IMR-90 (cell line): ENCODE results near the gene CFAP92. TPM values are rescaled to one million over a fixed set of nuclear protein-coding genes. Genes with fewer than 3 reads are reported as not detected.

Source experiments
- ATAC-seq: fragments of 200-7000 bp; cut with Tn5 transposase; 2 replicates; pipeline ENCODE4 v1.9.1; 2020; ENCODE audit warnings: low read depth, mild to moderate bottlenecking, moderate library complexity
- BruUV-seq: library from RNA; stranded (reverse); fragments of 400-500 nt; replicated peaks from 2 replicates; lab custom pipeline; 2021; lab: Mats Ljungman, UMichigan
- CTCF ChIA-PET: fragments of 300-600 bp; formaldehyde crosslinking; extraction: SDS; loops from one replicate; lab custom pipeline; 2021; ENCODE audit warnings: antibody characterized with exemption; lab: Yijun Ruan, JAX
- POLR2A ChIA-PET: fragments of 300-600 bp; sonication (Branson Sonifier 250); formaldehyde crosslinking; loops from one replicate; lab custom pipeline; 2022; ENCODE audit warnings: antibody characterized with exemption; ENCODE audit not compliant: unreplicated experiment; lab: Charles Lee
- DNase-seq: peaks from one replicate; pipeline ENCODE4 v3.0.0; 2013
- H2AFZ ChIP-seq: replicated peaks from 2 replicates; pipeline ENCODE3; 2013; ENCODE audit warnings: low read length, mild to moderate bottlenecking; ENCODE audit not compliant: poor library complexity
- H2AK5ac ChIP-seq: 2 replicates; pipeline ENCODE4 v1.6.1; 2013; ENCODE audit warnings: low read depth, low read length, inconsistent platforms
- H2AK9ac ChIP-seq: replicated peaks from 2 replicates; pipeline ENCODE3; 2013; ENCODE audit warnings: mild to moderate bottlenecking, low read depth, low read length, moderate library complexity; ENCODE audit not compliant: poor library complexity
- H2BK120ac ChIP-seq: 2 replicates; pipeline ENCODE4 v1.6.1; 2013; ENCODE audit warnings: low read depth, low read length, inconsistent platforms
- H2BK15ac ChIP-seq: 3 replicates; pipeline ENCODE4 v1.6.1; 2013; ENCODE audit warnings: low read depth, low read length, inconsistent platforms
- H2BK20ac ChIP-seq: 2 replicates; pipeline ENCODE4 v1.6.1; 2013; ENCODE audit warnings: low read depth, mild to moderate bottlenecking, inconsistent platforms, low read length, moderate library complexity
- H2BK5ac ChIP-seq: 2 replicates; pipeline ENCODE4 v1.6.1; 2013; ENCODE audit warnings: mild to moderate bottlenecking, low read depth, low read length, inconsistent platforms; ENCODE audit not compliant: poor library complexity, severe bottlenecking
- H3K14ac ChIP-seq: replicated peaks from 2 replicates; pipeline ENCODE4 v1.6.1; 2013; ENCODE audit warnings: low read depth, low read length, inconsistent platforms
- H3K18ac ChIP-seq: 2 replicates; pipeline ENCODE4 v1.6.1; 2013; ENCODE audit warnings: low read depth, low read length, control low read depth
- H3K23ac ChIP-seq: 2 replicates; pipeline ENCODE4 v1.6.1; 2013; ENCODE audit warnings: low read depth, low read length, inconsistent platforms
- H3K27ac ChIP-seq: 2 replicates; pipeline ENCODE4 v1.5.1; 2013; ENCODE audit warnings: mild to moderate bottlenecking, control low read depth, low read length; ENCODE audit not compliant: insufficient read depth
- H3K27me3 ChIP-seq: 2 replicates; pipeline ENCODE4 v1.6.1; 2013; ENCODE audit warnings: low read length; ENCODE audit not compliant: control insufficient read depth, insufficient read depth
- H3K36me3 ChIP-seq: 2 replicates; pipeline ENCODE4 v1.6.1; 2013; ENCODE audit warnings: low read length, mixed read lengths; ENCODE audit not compliant: control insufficient read depth, insufficient read depth
- H3K4ac ChIP-seq: 2 replicates; pipeline ENCODE4 v1.6.1; 2013; ENCODE audit warnings: low read depth, low read length, inconsistent platforms
- H3K4me1 ChIP-seq: 2 replicates; pipeline ENCODE4 v1.6.1; 2013; ENCODE audit warnings: low read length, mixed read lengths; ENCODE audit not compliant: control insufficient read depth, insufficient read depth
- H3K4me2 ChIP-seq: 2 replicates; pipeline ENCODE4 v1.6.1; 2013; ENCODE audit warnings: low read depth, mild to moderate bottlenecking, control low read depth, low read length, moderate library complexity
- H3K4me3 ChIP-seq: 2 replicates; pipeline ENCODE4 v1.5.1; 2013; ENCODE audit warnings: low read depth, mild to moderate bottlenecking, control low read depth, low read length, moderate library complexity; ENCODE audit not compliant: insufficient read depth
- H3K56ac ChIP-seq: 2 replicates; pipeline ENCODE4 v1.6.1; 2013; ENCODE audit warnings: low read length, inconsistent platforms; ENCODE audit not compliant: insufficient read depth; ENCODE audit errors: extremely low read depth
- H3K79me1 ChIP-seq, 2 experiments: 2 replicates each; pipeline ENCODE4 v1.6.1; 2013; ENCODE audit warnings: low read length in 2 of 2, inconsistent platforms in 1 of 2, low read depth in 1 of 2
- H3K9ac ChIP-seq: 2 replicates; pipeline ENCODE4 v1.6.1; 2013; ENCODE audit warnings: low read depth, low read length, control low read depth
- H3K9me1 ChIP-seq: 2 replicates; pipeline ENCODE4 v1.6.1; 2013; ENCODE audit warnings: low read length, inconsistent platforms; ENCODE audit not compliant: insufficient read depth
- H3K9me3 ChIP-seq: 2 replicates; pipeline ENCODE4 v1.6.1; 2013; ENCODE audit warnings: low read length; ENCODE audit not compliant: control insufficient read depth, insufficient read depth
- H4K20me1 ChIP-seq: 2 replicates; pipeline ENCODE4 v1.6.1; 2013; ENCODE audit warnings: low read length, inconsistent platforms; ENCODE audit not compliant: insufficient read depth
- H4K5ac ChIP-seq: 2 replicates; pipeline ENCODE4 v1.6.1; 2013; ENCODE audit warnings: mild to moderate bottlenecking, low read depth, low read length, control low read depth
- H4K8ac ChIP-seq, 2 experiments: 2 replicates each; pipeline ENCODE4 v1.6.1; 2013; ENCODE audit warnings: low read depth in 2 of 2, low read length in 2 of 2, control low read depth in 1 of 2, inconsistent platforms in 1 of 2
- H4K91ac ChIP-seq: 2 replicates; pipeline ENCODE4 v1.6.1; 2013; ENCODE audit warnings: low read depth, low read length, inconsistent platforms; ENCODE audit not compliant: insufficient read depth
- CEBPB ChIP-seq: IDR thresholded peaks from 2 replicates; pipeline ENCODE4 v1.6.1; 2012; ENCODE audit warnings: low read depth, low read length, improper control_type of control experiment
- FOS ChIP-seq: fragments of 150-350 bp; IDR thresholded peaks from 2 replicates; pipeline ENCODE4 v1.6.1; 2016; ENCODE audit warnings: low read depth, low read length
- MAFK ChIP-seq: IDR thresholded peaks from 2 replicates; pipeline ENCODE4 v1.6.1; 2012; ENCODE audit warnings: low read depth, low read length, improper control_type of control experiment
- NFE2L2 ChIP-seq: fragments of 150-350 bp; IDR thresholded peaks from 2 replicates; pipeline ENCODE4 v1.6.1; 2016; ENCODE audit warnings: low read depth, mild to moderate bottlenecking, low read length
- WGBS, 2 experiments: methylation state at CpG; one replicate each; pipeline versions ENCODE4 v1.1.5 to v1.1.7; 2013; ENCODE audit warnings: missing lambda C conversion rate in 2 of 2; ENCODE audit not compliant: insufficient read length in 1 of 2; ENCODE audit errors: extremely low coverage in 2 of 2; 5-methylcytosine and 5-hydroxymethylcytosine counted together
- dilution Hi-C: fragments of 300-500 bp; cut with HindIII; formaldehyde crosslinking; loops from one replicate; pipeline ENCODE4 v1.14.3; 2018; ENCODE audit warnings: low sequenced_read_pairs; ENCODE audit not compliant: unreplicated experiment
- in situ Hi-C: fragments of 300-500 bp; cut with MboI; formaldehyde crosslinking; loops from 3 replicates; pipeline ENCODE4 v1.14.3; 2019; ENCODE audit warnings: low sequenced_read_pairs, inconsistent platforms, mixed read lengths
- intact Hi-C: fragments of 100-400 bp; cut with micrococcal nuclease; formaldehyde crosslinking; loops from 2 replicates; pipeline ENCODE4 v1.10.0; 2022
- polyA plus RNA-seq, 3 experiments: library from polyadenylated mRNA; depleted of rRNA; stranded (reverse); fragments of >200 nt; gene quantifications; 2 replicates each; pipeline ENCODE4 v1.2.3, GENCODE V29; 2012; ENCODE audit warnings: low replicate concordance in 1 of 3
- total RNA-seq: library from RNA; depleted of rRNA; stranded (reverse); fragments of >200 nt; gene quantifications from 2 replicates; pipeline ENCODE4 v1.2.3, GENCODE V29; 2012

Gene CFAP92
- total and polyA plus RNA-seq, 2 of the 4 experiments (the other 2 are of a cell fraction), result not detected

- Histone ChIP-seq H3K79me1 (no peaks in the 10 kb centered on the region), H2BK20ac (no peak overlapping the region), H3K9ac (no peak overlapping the region), H2BK120ac (no peak overlapping the region), H2AK5ac (no peak overlapping the region), H3K9me1 (no peaks in the 10 kb centered on the region), H3K9me3 (no peaks in the 10 kb centered on the region), H2BK15ac (no peak overlapping the region), H3K4me3 (no peak overlapping the region), H3K56ac (no peak overlapping the region), H2AK9ac (no peak overlapping the region), H3K4me1 (no peaks in the 10 kb centered on the region), H3K27me3 (peaks cover 28% of the 10 kb centered on the region), H4K8ac (no peak overlapping the region), H4K5ac (no peak overlapping the region), H4K91ac (no peak overlapping the region), H3K4ac (no peak overlapping the region), H3K14ac (no peak overlapping the region), H2AFZ (no peak overlapping the region), H4K20me1 (no peaks in the 10 kb centered on the region; the same call in 1 of the 2 replicates), H3K27ac (no peak overlapping the region), H3K4me2 (no peak overlapping the region), H2BK5ac (no peak overlapping the region), H3K36me3 (no peaks in the 10 kb centered on the region), H3K23ac (no peak overlapping the region), H3K18ac (no peak overlapping the region)
- dilution Hi-C loops, result no loop called here
- in situ Hi-C loops, result no loop called here
- ATAC-seq (no peak), DNase-seq (no peak)
- ChIA-PET CTCF (no interaction called here), POLR2A (no interaction called here)
- intact Hi-C loops, result no loop called here
- 0% methylated on average over 1 of the region's 4 CpGs; no CpG with 5 or more reads in 1 of the 2 experiments for WGBS, 2 experiments
- no peak for TF ChIP-seq NFE2L2
- no peak for TF ChIP-seq FOS
- TF ChIP-seq CEBPB, result no peak
- no peak for TF ChIP-seq MAFK
- BruUV-seq, result no TSS peak
Measured at GRCh38 chr3:128936341-128936740, 57.5 kb downstream of the CFAP92 start.
